Spleen (tissue), 7 donors: ENCODE data around the gene AIRE.

ENCODE experiments used
- POLR2A ChIP-seq, 3 donors: fragments of 450-650 bp; IDR thresholded peaks; one replicate each; pipeline ENCODE4 v1.5.1; 2017; ENCODE audit warnings: antibody characterized with exemption in 3 of 3, mild to moderate bottlenecking in 1 of 3
- TF ChIP-seq, protein P1 (sequence below), 11 experiments: fragments of 200-600 bp in 7 of 11; fragments of 450-650 bp in 4 of 11; sonication (generic) in 4 of 11; IDR thresholded peaks in 8 of 11; conservative IDR thresholded peaks in 3 of 11; 1 replicate in 7 of 11; 2 replicates in 4 of 11; pipeline versions ENCODE4 v1.4.0 to v1.8.0; 2016 to 2021; ENCODE audit warnings: antibody characterized with exemption in 11 of 11, inconsistent platforms in 4 of 11, mild to moderate bottlenecking in 1 of 11
- donor health status: DM: no; HTN: no; CAD: no; lungs with moderate emphysema.
- donor health status: DM: no; HTN: no; CAD: no.
- donor health status: DM: no; HTN: no; CAD: no.

DNA sequence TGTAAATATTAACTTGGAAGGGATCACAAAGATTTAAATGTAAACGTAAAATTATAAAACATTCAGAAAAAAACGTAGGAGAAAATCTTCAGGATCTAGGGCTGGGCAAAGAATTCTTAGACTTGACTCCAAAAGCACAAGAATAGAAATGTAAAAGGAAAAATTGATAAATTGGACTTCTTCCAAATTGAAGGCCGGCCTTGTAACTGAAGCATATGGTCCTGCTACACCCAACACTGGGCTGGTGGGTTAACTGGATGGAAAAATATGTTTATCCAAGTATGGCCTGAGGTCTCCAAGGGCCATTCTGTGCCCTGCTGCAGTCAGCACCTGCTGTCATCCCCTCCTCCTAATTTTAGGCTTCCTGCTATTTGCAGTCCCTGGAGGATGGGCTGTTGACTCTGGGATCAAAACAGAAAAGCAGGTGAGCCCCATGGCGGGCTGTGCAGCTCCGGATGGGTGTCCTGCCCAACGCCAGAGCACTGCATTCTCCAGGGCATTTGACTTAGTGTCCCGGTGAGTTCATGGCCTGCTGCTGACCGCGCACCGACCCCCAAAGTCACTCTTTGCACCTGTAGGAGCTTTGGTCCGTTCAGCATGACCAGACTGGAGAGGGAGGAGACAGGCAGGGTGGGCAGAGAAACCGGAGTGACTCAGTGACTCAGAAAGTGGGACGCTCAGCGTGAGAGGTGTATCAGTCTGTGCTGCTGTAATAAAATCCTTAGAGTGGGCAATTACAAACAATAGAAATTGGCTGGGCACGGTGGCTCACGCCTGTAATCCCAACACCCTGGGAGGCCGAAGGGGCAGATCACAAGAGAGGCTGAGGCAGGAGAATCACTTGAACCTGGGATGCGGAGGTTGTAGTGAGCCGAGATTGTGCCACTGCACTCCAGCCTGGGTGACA is 6.1 kb upstream of the AIRE start:
- TF ChIP-seq, protein P1, sequence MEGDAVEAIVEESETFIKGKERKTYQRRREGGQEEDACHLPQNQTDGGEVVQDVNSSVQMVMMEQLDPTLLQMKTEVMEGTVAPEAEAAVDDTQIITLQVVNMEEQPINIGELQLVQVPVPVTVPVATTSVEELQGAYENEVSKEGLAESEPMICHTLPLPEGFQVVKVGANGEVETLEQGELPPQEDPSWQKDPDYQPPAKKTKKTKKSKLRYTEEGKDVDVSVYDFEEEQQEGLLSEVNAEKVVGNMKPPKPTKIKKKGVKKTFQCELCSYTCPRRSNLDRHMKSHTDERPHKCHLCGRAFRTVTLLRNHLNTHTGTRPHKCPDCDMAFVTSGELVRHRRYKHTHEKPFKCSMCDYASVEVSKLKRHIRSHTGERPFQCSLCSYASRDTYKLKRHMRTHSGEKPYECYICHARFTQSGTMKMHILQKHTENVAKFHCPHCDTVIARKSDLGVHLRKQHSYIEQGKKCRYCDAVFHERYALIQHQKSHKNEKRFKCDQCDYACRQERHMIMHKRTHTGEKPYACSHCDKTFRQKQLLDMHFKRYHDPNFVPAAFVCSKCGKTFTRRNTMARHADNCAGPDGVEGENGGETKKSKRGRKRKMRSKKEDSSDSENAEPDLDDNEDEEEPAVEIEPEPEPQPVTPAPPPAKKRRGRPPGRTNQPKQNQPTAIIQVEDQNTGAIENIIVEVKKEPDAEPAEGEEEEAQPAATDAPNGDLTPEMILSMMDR (IDR thresholded peaks at IDR 0.05 in 8 of 11, conservative IDR thresholded peaks at IDR 0.05 in 3 of 11), result no peak
- TF ChIP-seq POLR2A (IDR thresholded peaks at IDR 0.05), result no peak
